Right atrium auricular region (tissue), 2 donors: ENCODE measurements around the gene KRT76. TPM values are rescaled to one million over a fixed set of nuclear protein-coding genes. Genes with fewer than 3 reads are reported as not detected.

Source experiments
- DNase-seq: peaks from one replicate; pipeline ENCODE4 v3.0.0-alpha.2; 2019; ENCODE audit warnings: low spot score
- H3K27ac ChIP-seq, 2 donors: fragments of 200-600 bp; sonication (generic); 1 replicate in 1 of 2; 2 replicates in 1 of 2; pipeline ENCODE4 v1.5.1; 2016 to 2019
- H3K27me3 ChIP-seq, 2 donors: fragments of 200-600 bp; sonication (generic); one replicate each; pipeline versions ENCODE4 v1.5.1 to v1.6.0; 2017 to 2019
- H3K36me3 ChIP-seq: fragments of 200-600 bp; sonication (generic); one replicate; pipeline ENCODE4 v1.5.1; 2016
- H3K4me1 ChIP-seq, 2 donors: fragments of 200-600 bp; sonication (generic); one replicate each; pipeline versions ENCODE4 v1.5.1 to v1.6.0; 2017 to 2019
- H3K4me3 ChIP-seq, 2 donors: fragments of 200-600 bp; sonication (generic); 1 replicate in 1 of 2; 2 replicates in 1 of 2; pipeline ENCODE4 v1.5.1; 2017 to 2019; ENCODE audit warnings: mild to moderate bottlenecking in 1 of 2, moderate library complexity in 1 of 2
- H3K9me3 ChIP-seq, 2 donors: fragments of 200-600 bp; sonication (generic); one replicate each; pipeline ENCODE4 v1.5.1; 2019
- CTCF ChIP-seq, 2 donors: fragments of 200-600 bp; sonication (generic); IDR thresholded peaks; one replicate each; pipeline ENCODE4 v1.5.1; 2019; ENCODE audit warnings: antibody characterized with exemption in 2 of 2
- total RNA-seq, 2 donors: library from RNA; depleted of rRNA; stranded (reverse); fragments of >200 nt; gene quantifications; one replicate each; pipeline ENCODE4 v1.1.0, GENCODE V29; 2016

The KRT76 gene
- total RNA-seq, 2 donors from 2014 or later = not detected

- no peak overlapping the region for H3K4me3 ChIP-seq
- no peaks in the 10 kb centered on the region for H3K36me3 ChIP-seq
- TF ChIP-seq CTCF (IDR thresholded peaks at IDR 0.05) = no peak
- DNase-seq = no peak
- no peak overlapping the region for H3K27ac ChIP-seq
- no peaks in the 10 kb centered on the region for H3K9me3 ChIP-seq
- no peaks in the 10 kb centered on the region for H3K27me3 ChIP-seq
- H3K4me1 ChIP-seq = no peaks in the 10 kb centered on the region
Measured at GRCh38 chr12:52801773-52802172, 24.6 kb upstream of the KRT76 start.

GRCh38 chr12:52800259-52800917, 23.2 kb upstream of the KRT76 start:
- TF ChIP-seq CTCF (IDR thresholded peaks at IDR 0.05) = no peak

GRCh38 chr12:52799505-52800211, 22.5 kb upstream of the KRT76 start:
- Histone ChIP-seq H3K36me3 (no peaks in the 10 kb centered on the region), H3K27me3 (no peaks in the 10 kb centered on the region), H3K9me3 (no peaks in the 10 kb centered on the region), H3K4me3 (no peak overlapping the region), H3K27ac (no peak overlapping the region), H3K4me1 (no peaks in the 10 kb centered on the region)
- DNase-seq = no peak
- no peak for TF ChIP-seq CTCF (IDR thresholded peaks at IDR 0.05)

More at GRCh38 chr12:52800259-52800917, 23.2 kb upstream of the KRT76 start:
- no peaks in the 10 kb centered on the region for H3K27me3 ChIP-seq
- H3K4me1 ChIP-seq = no peaks in the 10 kb centered on the region
- H3K4me3 ChIP-seq = no peak overlapping the region
- no peaks in the 10 kb centered on the region for H3K36me3 ChIP-seq
- H3K27ac ChIP-seq = no peak overlapping the region
- no peaks in the 10 kb centered on the region for H3K9me3 ChIP-seq
- no peak for DNase-seq

- Histone ChIP-seq H3K27ac (no peak overlapping the region), H3K36me3 (no peaks in the 10 kb centered on the region), H3K4me3 (no peak overlapping the region), H3K4me1 (no peaks in the 10 kb centered on the region), H3K9me3 (no peaks in the 10 kb centered on the region), H3K27me3 (no peaks in the 10 kb centered on the region)
- DNase-seq = no peak
- no peak for TF ChIP-seq CTCF (IDR thresholded peaks at IDR 0.05)
Measured at GRCh38 chr12:52798671-52799504, 21.7 kb upstream of the KRT76 start.

GRCh38 chr12:52798003-52798670, 21.0 kb upstream of the KRT76 start:
- H3K4me3 ChIP-seq = no peak overlapping the region
- H3K4me1 ChIP-seq = no peaks in the 10 kb centered on the region
- no peak for TF ChIP-seq CTCF (IDR thresholded peaks at IDR 0.05)
- no peaks in the 10 kb centered on the region for H3K27me3 ChIP-seq
- no peak for DNase-seq
- H3K9me3 ChIP-seq = no peaks in the 10 kb centered on the region
- no peaks in the 10 kb centered on the region for H3K36me3 ChIP-seq
- no peak overlapping the region for H3K27ac ChIP-seq
